GM21619 (cell line): ENCODE data around the gene ZDHHC22.
A peak's percentile ranks its signal among the peaks of the same experiment; 100 is the strongest.

Experiments
- ATAC-seq: cut with Tn5 transposase; IDR thresholded peaks from one replicate; pipeline ENCODE4 v1.9.1; 2021; ENCODE audit not compliant: unreplicated experiment

ZDHHC22 gene

DNA sequence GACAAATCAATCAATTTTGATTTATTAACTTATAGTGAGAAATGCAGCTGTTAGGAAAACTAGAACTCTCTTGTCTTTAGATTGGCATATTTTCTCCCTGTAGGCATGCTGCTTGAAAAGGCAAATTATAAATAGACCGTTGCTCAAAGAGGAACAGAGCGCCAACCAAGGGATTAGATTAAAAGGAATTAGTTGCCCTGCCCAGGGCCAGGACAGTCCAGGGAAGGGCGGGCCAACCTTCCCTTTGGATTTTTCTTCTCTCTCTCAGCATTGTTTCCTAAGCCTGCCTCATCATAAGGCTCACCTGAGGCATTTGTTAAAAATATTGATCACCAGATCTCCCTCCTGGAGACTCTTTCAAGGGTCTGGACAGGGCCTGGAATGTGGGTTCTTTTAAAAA is 34.9 kb downstream of the ZDHHC22 start:
- ATAC-seq, result no peak

DNA sequence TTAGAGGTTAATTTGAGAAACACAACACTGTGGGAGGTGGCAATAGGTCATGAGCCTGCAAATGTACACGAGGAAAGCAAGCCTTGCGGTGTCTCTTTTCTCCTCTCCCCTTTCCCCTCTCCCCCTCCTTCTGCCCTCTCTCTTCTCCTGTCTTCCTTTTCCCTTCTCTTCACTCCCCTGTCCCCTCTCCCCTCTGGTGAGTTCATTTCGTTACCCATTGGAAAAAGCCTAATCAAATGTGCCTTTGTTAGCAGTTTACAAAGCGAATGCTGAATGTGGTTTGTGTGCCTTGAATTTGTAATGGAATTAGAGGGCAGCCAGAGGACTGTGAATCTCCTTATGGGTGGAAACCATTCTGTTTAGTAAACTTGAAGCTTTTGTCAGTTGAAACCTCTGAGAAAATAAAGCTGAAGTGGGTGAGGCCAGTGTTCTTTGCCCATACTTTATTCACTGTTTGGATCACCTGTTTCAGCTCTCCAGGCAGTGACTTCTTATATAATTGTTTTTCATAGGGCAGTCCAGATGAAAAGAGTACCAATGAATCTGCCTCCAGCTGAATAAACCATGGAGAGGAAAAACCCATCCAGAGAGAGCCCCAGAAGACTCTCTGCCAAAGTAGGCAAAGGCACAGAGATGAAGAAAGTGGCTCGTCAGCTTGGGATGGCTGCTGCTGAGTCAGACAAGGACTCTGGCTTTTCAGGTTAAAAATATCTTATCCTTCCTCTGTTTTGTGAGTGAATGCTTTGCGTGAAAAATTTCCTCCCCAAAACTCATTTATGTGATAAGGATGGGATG is 36.2 kb downstream of the ZDHHC22 start:
- ATAC-seq, result no peak

- ATAC-seq, result no peak
Observed at GRCh38 chr14:77104393-77104792, 37.2 kb downstream of the ZDHHC22 start.

- ATAC-seq, result no peak
Observed at GRCh38 chr14:77103951-77104350, 37.6 kb downstream of the ZDHHC22 start.

DNA sequence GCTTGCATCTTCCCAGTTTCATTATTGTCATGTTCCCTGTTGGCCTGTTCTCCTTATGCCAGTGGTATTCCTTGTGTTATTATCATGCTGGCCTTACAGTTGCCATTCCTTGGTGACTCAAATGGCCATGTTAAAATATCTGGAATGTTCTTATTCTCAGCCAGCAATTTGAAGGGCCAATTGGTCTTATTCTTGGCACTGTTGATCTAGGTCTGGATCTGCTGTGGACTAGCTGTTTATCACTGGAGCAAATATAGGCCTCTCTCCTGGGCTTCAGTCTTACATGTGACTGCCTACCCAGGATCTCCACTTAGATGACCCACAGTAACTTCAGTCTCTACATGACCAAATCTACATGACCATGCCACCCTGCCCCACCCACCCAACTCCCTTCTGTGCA is 38.1 kb downstream of the ZDHHC22 start:
- no peak for ATAC-seq

GRCh38 chr14:77102154-77102553 is 39.4 kb downstream of the ZDHHC22 start:
- no peak for ATAC-seq

DNA sequence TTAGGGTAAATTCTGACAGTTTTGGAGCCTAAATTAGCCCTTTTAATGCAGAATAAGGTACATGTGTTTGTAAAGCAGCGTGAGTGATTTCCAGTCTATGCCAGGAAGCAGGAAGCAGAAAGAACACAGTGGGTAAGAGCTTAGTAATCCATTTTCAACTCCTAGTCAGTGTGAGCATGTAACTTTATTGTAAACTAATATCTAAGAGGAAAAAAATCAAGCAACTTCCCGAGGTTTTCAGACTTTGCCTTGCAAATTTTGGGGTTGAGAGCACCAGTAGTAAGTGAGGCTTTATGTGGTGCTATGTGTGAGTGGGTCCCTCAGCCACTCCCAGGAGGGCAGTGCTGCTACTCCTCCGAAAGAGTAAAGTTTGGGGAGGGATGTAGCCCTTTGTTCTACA is 40.6 kb downstream of the ZDHHC22 start:
- ATAC-seq, result no peak

GRCh38 chr14:77099425-77100167 is 42.0 kb downstream of the ZDHHC22 start:
- ATAC-seq, result no peak

DNA sequence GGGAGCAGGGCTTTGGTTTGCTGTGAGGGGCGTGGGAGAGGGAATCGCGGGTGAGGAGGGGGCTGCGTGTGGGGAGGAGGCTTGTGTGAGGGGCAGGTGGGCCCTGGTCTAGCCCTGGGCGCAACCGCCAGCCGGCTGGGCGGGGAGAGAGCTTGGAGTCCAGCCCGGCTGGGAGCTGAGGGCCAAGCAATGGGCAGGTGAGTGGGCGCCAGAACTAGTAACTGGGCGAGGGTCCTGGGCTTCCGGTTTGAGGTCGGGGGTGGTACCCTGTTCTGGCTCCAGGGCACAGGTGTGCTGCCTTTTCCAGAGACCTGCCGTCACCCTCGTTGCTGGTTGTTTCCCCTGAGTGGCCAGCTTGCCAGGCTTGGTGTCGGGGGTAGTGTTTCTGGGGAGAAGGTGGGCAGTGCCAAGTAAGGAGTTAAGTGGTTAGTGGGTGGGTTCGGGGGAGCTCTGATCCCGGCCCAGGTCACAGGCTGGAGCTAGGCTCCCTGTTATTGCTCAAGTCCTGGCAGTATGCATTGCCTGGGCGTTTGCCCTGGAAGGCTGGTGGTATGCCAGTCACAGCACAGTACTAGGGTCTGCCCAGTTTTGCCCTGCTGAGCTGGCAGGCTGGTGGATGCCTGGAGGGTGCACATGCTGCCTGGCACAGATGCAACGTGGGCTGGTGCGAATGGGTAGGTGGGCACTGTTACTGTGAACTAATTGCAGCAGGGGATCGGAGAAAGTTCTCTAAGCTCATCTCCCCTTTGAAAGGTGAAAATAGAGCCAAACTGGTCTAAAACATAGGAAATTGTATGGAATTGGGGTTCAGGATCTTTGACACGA is 42.9 kb downstream of the ZDHHC22 start:
- ATAC-seq, result no peak

DNA sequence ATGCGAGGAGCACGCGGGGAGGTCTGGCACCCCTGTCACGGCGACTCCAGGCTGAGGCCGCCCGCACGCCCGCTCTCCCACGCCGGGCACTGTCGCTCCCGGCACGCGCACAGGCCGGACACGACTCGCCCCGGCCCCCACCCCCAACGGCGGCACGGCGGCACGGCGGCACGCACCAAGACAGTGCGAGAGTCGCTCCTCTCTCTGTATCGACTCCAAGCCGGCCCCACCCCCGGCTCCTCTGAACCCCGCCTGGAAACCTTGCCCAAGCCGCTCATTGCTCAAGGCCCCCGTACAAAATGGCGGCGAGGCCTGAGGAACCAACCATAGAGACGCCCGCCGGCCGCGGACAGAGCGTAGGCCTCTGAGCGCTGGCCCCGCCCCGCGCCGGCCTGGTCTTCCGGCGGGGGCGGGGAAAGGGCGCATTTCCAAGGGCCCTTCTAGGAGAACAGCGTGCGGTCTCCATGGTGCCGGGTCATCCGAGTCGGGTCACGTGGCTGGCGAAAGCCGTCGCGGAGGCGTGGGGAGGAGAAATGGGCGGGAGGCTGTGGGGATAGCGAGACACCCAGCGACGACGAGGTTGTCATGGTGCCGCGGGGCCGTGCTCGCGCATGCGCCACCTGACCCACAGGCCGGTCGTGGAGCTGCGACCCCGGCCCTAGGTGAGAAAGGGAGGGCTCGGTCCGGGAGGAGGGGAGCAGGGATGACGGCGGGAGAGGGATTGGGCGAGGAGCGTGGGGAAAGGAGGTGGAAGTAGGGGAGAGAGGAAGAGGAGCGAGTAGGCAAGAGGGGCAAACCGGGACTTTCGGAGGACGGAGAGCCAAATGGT is 43.7 kb downstream of the ZDHHC22 start, which contains the start of gene CIPC:
Gene CIPC (plus strand): TSS at position 559 of the 829 bp plus-strand sequence. CDS start 7,451 bp downstream, outside the sequence.
- ATAC-seq, result peak; percentile 81

DNA sequence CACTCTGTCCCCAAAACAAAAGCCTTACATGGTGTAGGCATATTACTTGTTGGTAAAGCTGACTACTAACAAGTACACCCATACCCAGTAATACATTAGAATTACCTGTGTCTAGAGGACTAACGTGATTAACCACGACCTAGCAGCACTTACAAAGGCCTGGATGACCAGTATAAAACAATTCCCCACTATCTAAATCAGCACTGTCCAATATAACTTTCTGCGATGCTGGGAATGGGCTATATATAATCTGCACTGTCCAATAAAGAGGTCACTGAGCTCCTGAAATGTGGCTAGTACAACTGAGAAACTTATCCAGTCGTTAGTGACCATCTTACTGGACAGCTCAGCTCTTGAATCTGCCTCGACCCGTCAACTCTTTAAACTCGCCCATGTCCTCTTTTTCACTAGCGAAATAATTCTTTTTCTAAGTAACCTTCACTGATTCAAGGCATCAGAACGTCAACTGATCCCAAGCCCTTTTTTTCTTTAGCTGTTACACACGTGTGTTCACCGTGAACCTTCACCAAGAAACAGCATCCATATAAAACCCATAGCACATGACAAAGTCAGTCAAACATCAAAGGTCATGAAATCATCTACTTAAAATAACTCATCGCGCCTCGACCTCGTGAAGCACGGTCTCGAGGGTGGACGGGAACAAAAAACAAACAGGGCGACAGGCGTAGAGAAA is 44.4 kb downstream of the ZDHHC22 start:
- no peak for ATAC-seq

- ATAC-seq, result no peak
Observed at GRCh38 chr14:77094672-77095284, 46.8 kb downstream of the ZDHHC22 start.

DNA sequence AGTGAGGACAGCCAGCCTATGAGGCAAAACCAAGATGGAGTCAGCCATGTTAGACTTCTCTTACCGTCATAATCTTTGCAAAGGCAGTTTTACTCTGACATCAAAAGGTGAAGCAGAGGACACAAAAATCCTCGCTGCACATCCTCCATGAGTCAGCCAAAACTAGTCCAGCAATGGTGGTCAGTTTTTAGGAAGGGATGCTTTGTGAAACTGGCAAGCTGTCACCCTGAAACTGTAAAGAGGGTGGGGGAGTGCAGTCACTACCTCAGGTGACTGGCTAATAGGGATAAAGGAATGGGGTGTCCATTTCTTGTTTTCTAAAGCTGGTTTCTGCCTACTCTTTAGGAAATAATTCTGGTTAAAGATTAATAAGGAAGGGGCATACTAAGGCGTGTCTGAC is 48.9 kb downstream of the ZDHHC22 start:
- no peak for ATAC-seq

DNA sequence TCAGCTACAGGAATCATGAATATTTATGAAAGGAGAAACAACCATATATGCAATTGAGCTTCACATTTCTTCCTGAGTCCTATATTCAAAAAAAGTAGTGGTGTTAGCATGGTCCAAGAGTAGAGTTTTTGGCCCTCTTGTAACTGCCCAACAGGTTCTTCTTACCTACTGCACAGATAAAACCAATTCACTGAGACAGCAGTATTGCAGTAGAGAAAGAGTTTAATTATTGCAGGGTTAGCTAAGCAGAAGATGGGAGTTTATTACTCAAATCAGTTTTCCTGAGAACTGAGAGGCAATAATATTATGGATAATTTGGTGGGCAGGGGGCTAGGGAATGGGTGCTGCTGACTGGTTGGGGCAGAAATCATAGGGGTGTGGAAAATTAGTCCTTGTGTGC is 50.1 kb downstream of the ZDHHC22 start:
- no peak for ATAC-seq

DNA sequence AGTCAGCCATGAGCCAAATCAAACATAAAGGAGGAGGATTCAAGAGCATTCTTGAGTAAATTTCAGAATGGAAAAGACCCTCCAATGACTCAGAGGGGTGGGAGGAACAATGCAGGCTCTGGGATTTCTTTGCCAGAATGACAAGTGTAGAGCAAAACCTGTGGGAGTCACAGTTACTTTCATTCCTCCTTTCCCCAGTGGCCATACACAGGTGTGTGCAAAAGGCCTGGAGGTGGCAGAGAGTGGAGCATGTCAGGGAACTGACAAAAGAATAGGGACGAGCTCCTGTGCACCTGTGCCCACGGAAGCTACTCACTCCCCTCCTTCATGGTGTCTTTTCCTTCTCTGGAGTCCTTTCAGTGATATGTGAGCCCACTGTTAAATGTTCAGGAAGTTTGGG is 52.9 kb downstream of the ZDHHC22 start:
- no peak for ATAC-seq

DNA sequence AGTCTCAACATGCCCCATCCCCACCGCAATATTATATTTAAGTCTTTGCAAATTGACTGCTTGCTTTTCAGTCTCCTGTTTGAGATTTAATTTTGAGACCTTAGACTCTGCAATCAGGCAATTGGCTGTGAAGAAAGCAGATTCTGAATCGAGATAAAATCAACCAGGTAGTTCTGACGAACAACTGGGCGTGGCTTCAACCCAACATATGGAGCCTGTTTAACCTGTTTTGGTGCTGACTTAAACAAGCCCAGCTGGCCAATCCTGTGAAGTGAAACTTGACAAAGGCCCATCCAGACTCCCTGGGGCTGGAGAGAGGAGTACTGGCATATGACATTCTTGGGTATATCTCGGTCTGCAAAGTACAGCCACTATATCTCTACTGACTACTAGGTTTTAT is 53.4 kb downstream of the ZDHHC22 start:
- no peak for ATAC-seq

- no peak for ATAC-seq
Observed at GRCh38 chr14:77087631-77088030, 54.0 kb downstream of the ZDHHC22 start.

- no peak for ATAC-seq
Observed at GRCh38 chr14:77086951-77087350, 54.6 kb downstream of the ZDHHC22 start.

- ATAC-seq, result no peak
Observed at GRCh38 chr14:77086017-77086727, 55.4 kb downstream of the ZDHHC22 start.
